Measurements from ENCODE around the gene SHROOM2.
A peak's percentile ranks its signal among the peaks of the same experiment; 100 is the strongest.

Gene SHROOM2

GRCh38 chrX:9952300-9952699 is 166.1 kb downstream of the SHROOM2 start:
- DNase-seq = no peak

DNA sequence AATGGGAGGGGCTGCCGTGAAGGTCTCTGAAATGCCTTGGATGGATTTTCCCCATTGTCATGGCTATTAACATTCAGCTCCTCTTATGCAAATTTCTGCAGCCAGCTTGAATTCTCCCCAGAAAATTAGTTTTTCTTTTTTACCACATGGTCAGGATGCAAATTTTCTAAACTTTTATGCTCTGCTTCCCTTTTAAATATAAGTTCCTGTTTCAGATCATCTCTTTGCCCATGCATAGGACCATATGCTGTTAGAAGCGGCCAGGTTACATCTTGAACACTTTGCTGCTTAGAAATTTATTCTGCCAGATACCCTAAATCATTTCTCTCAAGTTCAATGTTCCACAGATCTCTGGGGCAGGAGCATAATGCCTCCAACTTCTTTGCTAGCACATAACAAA is 167.2 kb downstream of the SHROOM2 start:
- DNase-seq = no peak

DNA sequence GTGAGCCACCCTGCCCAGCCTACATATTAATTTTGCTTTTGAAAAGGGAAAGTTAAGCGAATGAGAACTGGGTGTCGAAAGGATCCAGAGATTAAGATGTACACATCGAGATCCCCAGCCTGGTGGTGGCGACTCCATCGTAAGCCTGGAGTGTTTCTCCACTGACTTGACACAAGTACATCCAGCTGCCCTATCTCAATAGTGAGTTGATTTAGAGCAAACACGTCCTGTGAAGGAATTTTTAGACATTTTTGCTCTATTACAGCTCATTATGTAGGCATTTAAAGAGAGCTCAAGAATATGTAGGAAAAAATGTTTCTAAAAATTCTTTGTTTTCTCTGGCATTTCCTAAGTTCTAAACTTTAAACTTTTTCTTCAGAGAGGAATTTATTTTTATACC is 169.3 kb downstream of the SHROOM2 start:
- DNase-seq = no peak

DNA sequence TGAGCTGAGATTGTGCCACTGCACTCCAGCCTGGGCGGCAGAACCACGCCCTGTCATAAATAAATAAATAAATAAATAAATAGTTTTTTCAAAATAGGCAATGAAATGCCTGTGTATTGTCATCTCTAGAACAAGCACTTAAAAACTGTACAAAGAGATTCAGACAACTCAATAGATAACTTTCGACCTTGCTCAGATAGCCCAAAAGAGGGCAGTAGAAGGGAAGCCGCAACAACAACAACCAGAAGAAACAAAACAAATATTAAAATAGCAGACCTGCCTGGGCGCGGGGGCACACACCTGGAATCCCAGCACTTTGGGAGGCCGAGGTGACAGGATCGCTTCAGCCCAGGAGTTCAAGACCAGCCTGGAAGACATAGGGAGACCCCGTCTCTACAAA is 171.5 kb downstream of the SHROOM2 start:
- DNase-seq = no peak

DNA sequence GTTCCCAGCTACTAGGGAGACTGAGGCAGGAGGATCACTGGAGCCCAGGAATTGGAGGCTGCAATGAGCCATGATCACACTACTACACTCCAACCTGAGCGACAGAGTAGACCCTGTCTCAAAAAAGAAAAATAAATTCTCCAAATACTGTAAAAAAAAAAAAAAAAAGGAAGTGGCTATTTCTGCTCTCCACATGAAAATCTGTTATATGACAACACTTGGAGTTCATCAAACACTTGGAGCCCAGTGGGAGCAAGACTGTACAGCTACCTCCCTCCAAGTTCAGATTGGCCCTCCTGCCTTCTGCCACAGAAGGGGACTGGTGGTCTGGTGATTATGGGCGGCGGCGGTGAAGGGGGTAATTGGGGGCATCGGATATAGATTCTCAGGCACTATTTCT is 172.0 kb downstream of the SHROOM2 start:
- no peak for DNase-seq

DNA sequence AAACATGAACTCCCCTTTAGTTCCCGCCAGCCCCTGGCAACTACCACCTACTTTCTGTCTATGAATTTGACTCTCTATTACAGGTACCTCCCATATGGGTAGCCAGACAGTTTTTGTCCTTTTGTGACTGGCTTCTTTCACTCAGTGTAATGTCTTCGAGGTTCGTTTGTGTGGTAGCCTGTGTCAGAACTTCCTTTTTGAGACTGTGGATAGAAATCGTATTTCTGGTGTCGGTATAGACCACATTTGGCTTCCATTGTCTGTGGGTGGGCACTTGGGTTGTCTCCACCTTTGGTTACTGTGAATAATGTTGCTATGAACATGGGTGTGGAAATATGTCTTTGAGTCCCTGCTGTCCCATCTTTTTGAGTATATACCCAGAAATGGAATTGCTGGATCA is 175.5 kb downstream of the SHROOM2 start:
- no peak for DNase-seq

GRCh38 chrX:9966775-9967408 is 180.7 kb downstream of the SHROOM2 start, which contains the start of gene CLDN34:
TSS of gene CLDN34 (plus strand) at chrX:9967358. CDS start at chrX:9967358, 0 bp downstream.
- DNase-seq = no peak

GRCh38 chrX:9977635-9978034 is 191.4 kb downstream of the SHROOM2 start:
- no peak for DNase-seq

DNA sequence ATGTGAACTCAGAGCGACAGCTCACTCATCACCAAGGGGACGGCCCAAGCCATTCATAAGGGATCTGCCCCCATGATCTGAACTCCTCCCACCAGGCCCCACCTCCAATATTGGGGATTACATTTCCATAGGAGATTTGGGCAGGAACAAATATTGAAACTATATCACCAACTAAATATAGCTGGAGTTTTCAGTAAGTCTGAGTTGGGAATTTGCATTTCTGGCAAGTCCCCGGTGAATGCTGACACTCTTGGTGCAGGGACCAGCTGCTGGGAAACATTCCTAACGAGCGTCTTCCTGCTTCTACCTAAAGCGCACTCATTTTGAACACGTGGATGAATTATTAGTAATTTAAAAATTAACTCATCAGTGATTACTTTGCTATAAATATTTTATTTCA is 194.2 kb downstream of the SHROOM2 start:
- DNase-seq = no peak

- DNase-seq = no peak
These were observed 194.7 kb downstream of the SHROOM2 start for GRCh38 chrX:9980927-9981326.

DNA sequence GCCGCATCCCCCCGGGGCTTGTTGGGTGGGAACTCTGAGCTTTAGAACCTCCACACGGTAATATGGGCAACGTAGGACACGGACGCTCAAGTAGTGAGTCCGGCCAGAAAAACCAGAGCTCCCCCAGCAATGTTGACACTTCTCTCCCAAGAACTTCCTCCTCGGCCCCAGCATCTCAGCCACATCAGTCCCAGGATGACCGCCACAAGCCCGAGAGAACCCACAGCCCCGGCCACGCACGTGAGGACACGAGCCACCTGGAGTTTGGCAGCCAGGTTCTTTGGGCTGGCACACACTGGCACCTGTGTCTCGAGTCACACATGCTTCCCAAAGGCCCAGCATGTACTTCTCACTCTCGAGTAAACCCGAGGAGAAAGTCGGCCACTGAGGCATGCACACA is 197.2 kb downstream of the SHROOM2 start:
- no peak for DNase-seq

- no peak for DNase-seq
These were observed 197.6 kb downstream of the SHROOM2 start for GRCh38 chrX:9983846-9984245.

GRCh38 chrX:9988762-9989161 is 202.5 kb downstream of the SHROOM2 start:
- no peak for DNase-seq

DNA sequence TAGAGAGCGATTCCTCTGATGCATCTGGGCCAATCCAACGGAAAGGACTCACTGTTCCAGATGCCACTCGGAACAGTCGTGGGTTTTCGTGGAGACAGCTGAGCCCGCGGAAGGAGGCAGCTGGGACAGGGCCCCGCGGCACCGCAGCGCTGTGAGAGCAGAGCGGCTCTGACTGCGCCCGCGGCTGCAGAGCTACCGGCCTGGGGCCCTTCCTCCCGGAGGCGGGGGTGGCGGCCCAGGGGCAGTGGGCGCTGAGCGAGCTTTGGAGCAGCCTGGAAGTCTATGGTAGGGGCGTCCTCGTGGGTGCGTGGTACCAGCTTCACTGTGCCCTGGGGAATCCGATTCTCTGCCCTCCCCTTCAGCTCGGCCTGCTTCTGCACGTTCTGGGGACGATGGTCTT is 205.8 kb downstream of the SHROOM2 start:
- DNase-seq = no peak

- no peak for DNase-seq
These were observed 206.5 kb downstream of the SHROOM2 start for GRCh38 chrX:9992724-9993123.

- DNase-seq = peak; percentile 66
These were observed 209.7 kb downstream of the SHROOM2 start for GRCh38 chrX:9995855-9996339.

DNA sequence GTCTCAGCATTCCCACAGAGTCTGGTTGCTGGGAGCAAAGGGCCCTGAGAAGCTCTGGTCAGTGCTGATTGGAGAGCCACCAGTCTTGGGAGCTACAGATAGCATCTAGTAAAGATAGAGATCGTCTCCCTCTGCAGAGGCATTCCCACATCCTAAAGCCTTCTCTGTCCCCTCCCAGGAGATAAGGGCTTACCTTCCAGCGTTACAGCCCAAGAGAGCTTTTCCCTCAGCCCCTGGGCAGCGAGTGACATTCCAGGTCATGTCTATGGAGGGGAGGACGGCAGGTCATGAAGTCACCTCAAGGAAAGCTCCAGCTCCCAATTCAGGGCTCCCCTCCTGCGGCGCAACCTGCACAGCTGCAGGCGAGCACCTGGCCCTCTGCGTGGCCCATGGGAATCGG is 210.8 kb downstream of the SHROOM2 start:
- DNase-seq = no peak

DNA sequence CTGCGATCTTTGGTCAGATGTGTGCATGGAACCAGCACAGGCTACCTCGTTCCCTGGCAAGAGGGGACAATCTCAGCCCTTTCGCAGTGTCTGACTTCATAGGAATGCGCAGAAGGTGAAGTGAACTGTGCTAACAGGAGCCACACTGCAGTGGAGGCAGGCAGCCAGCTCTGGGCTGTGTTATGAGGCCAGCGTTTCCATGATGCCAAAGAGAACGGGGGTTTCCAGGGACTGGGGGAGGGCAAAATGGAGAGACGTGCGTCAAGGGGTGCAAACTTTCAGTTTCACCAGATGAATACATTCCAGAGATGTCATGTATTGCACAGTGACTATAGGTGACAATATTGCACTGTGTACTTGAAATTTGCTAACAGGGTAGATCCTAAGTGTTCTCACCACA is 211.3 kb downstream of the SHROOM2 start:
- DNase-seq = no peak
